IMR-90 (cell line): ENCODE measurements around the gene VPS50. TPM values are rescaled to one million over a fixed set of nuclear protein-coding genes. Genes with fewer than 3 reads are reported as not detected.

Source experiments
- ATAC-seq: fragments of 200-7000 bp; cut with Tn5 transposase; 2 replicates; pipeline ENCODE4 v1.9.1; 2020; ENCODE audit warnings: low read depth, mild to moderate bottlenecking, moderate library complexity
- BruUV-seq: library from RNA; stranded (reverse); fragments of 400-500 nt; replicated peaks from 2 replicates; lab custom pipeline; 2021; lab: Mats Ljungman, UMichigan
- CTCF ChIA-PET: fragments of 300-600 bp; formaldehyde crosslinking; extraction: SDS; loops from one replicate; lab custom pipeline; 2021; ENCODE audit warnings: antibody characterized with exemption; lab: Yijun Ruan, JAX
- POLR2A ChIA-PET: fragments of 300-600 bp; sonication (Branson Sonifier 250); formaldehyde crosslinking; loops from one replicate; lab custom pipeline; 2022; ENCODE audit warnings: antibody characterized with exemption; ENCODE audit not compliant: unreplicated experiment; lab: Charles Lee
- DNase-seq: peaks from one replicate; pipeline ENCODE4 v3.0.0; 2013
- H2AFZ ChIP-seq: replicated peaks from 2 replicates; pipeline ENCODE3; 2013; ENCODE audit warnings: low read length, mild to moderate bottlenecking; ENCODE audit not compliant: poor library complexity
- H2AK5ac ChIP-seq: 2 replicates; pipeline ENCODE4 v1.6.1; 2013; ENCODE audit warnings: low read depth, low read length, inconsistent platforms
- H2AK9ac ChIP-seq: replicated peaks from 2 replicates; pipeline ENCODE3; 2013; ENCODE audit warnings: mild to moderate bottlenecking, low read depth, low read length, moderate library complexity; ENCODE audit not compliant: poor library complexity
- H2BK120ac ChIP-seq: 2 replicates; pipeline ENCODE4 v1.6.1; 2013; ENCODE audit warnings: low read depth, low read length, inconsistent platforms
- H2BK15ac ChIP-seq: 3 replicates; pipeline ENCODE4 v1.6.1; 2013; ENCODE audit warnings: low read depth, low read length, inconsistent platforms
- H2BK20ac ChIP-seq: 2 replicates; pipeline ENCODE4 v1.6.1; 2013; ENCODE audit warnings: low read depth, mild to moderate bottlenecking, inconsistent platforms, low read length, moderate library complexity
- H2BK5ac ChIP-seq: 2 replicates; pipeline ENCODE4 v1.6.1; 2013; ENCODE audit warnings: mild to moderate bottlenecking, low read depth, low read length, inconsistent platforms; ENCODE audit not compliant: poor library complexity, severe bottlenecking
- H3K14ac ChIP-seq: replicated peaks from 2 replicates; pipeline ENCODE4 v1.6.1; 2013; ENCODE audit warnings: low read depth, low read length, inconsistent platforms
- H3K18ac ChIP-seq: 2 replicates; pipeline ENCODE4 v1.6.1; 2013; ENCODE audit warnings: low read depth, low read length, control low read depth
- H3K23ac ChIP-seq: 2 replicates; pipeline ENCODE4 v1.6.1; 2013; ENCODE audit warnings: low read depth, low read length, inconsistent platforms
- H3K27ac ChIP-seq: 2 replicates; pipeline ENCODE4 v1.5.1; 2013; ENCODE audit warnings: mild to moderate bottlenecking, control low read depth, low read length; ENCODE audit not compliant: insufficient read depth
- H3K27me3 ChIP-seq: 2 replicates; pipeline ENCODE4 v1.6.1; 2013; ENCODE audit warnings: low read length; ENCODE audit not compliant: control insufficient read depth, insufficient read depth
- H3K36me3 ChIP-seq: 2 replicates; pipeline ENCODE4 v1.6.1; 2013; ENCODE audit warnings: low read length, mixed read lengths; ENCODE audit not compliant: control insufficient read depth, insufficient read depth
- H3K4ac ChIP-seq: 2 replicates; pipeline ENCODE4 v1.6.1; 2013; ENCODE audit warnings: low read depth, low read length, inconsistent platforms
- H3K4me1 ChIP-seq: 2 replicates; pipeline ENCODE4 v1.6.1; 2013; ENCODE audit warnings: low read length, mixed read lengths; ENCODE audit not compliant: control insufficient read depth, insufficient read depth
- H3K4me2 ChIP-seq: 2 replicates; pipeline ENCODE4 v1.6.1; 2013; ENCODE audit warnings: low read depth, mild to moderate bottlenecking, control low read depth, low read length, moderate library complexity
- H3K4me3 ChIP-seq: 2 replicates; pipeline ENCODE4 v1.5.1; 2013; ENCODE audit warnings: low read depth, mild to moderate bottlenecking, control low read depth, low read length, moderate library complexity; ENCODE audit not compliant: insufficient read depth
- H3K56ac ChIP-seq: 2 replicates; pipeline ENCODE4 v1.6.1; 2013; ENCODE audit warnings: low read length, inconsistent platforms; ENCODE audit not compliant: insufficient read depth; ENCODE audit errors: extremely low read depth
- H3K79me1 ChIP-seq, 2 experiments: 2 replicates each; pipeline ENCODE4 v1.6.1; 2013; ENCODE audit warnings: low read length in 2 of 2, inconsistent platforms in 1 of 2, low read depth in 1 of 2
- H3K9ac ChIP-seq: 2 replicates; pipeline ENCODE4 v1.6.1; 2013; ENCODE audit warnings: low read depth, low read length, control low read depth
- H3K9me1 ChIP-seq: 2 replicates; pipeline ENCODE4 v1.6.1; 2013; ENCODE audit warnings: low read length, inconsistent platforms; ENCODE audit not compliant: insufficient read depth
- H3K9me3 ChIP-seq: 2 replicates; pipeline ENCODE4 v1.6.1; 2013; ENCODE audit warnings: low read length; ENCODE audit not compliant: control insufficient read depth, insufficient read depth
- H4K20me1 ChIP-seq: 2 replicates; pipeline ENCODE4 v1.6.1; 2013; ENCODE audit warnings: low read length, inconsistent platforms; ENCODE audit not compliant: insufficient read depth
- H4K5ac ChIP-seq: 2 replicates; pipeline ENCODE4 v1.6.1; 2013; ENCODE audit warnings: mild to moderate bottlenecking, low read depth, low read length, control low read depth
- H4K8ac ChIP-seq, 2 experiments: 2 replicates each; pipeline ENCODE4 v1.6.1; 2013; ENCODE audit warnings: low read depth in 2 of 2, low read length in 2 of 2, control low read depth in 1 of 2, inconsistent platforms in 1 of 2
- H4K91ac ChIP-seq: 2 replicates; pipeline ENCODE4 v1.6.1; 2013; ENCODE audit warnings: low read depth, low read length, inconsistent platforms; ENCODE audit not compliant: insufficient read depth
- BHLHE40 ChIP-seq: fragments of 150-350 bp; IDR thresholded peaks from 2 replicates; pipeline ENCODE4 v1.6.1; 2016; ENCODE audit warnings: mild to moderate bottlenecking, low read depth, low read length
- CHD1 ChIP-seq: IDR thresholded peaks from 2 replicates; pipeline ENCODE4 v1.6.1; 2012; ENCODE audit warnings: low read depth, low read length, improper control_type of control experiment
- CTCF ChIP-seq: conservative IDR thresholded peaks from 2 replicates; pipeline ENCODE4 v1.5.1; 2012; ENCODE audit warnings: mild to moderate bottlenecking, low read depth, low read length, improper control_type of control experiment
- ELK1 ChIP-seq: fragments of 150-350 bp; IDR thresholded peaks from 2 replicates; pipeline ENCODE4 v1.6.1; 2016; ENCODE audit warnings: low read depth, mild to moderate bottlenecking, low read length, moderate library complexity, borderline replicate concordance
- MXI1 ChIP-seq: IDR thresholded peaks from 2 replicates; pipeline ENCODE4 v1.6.1; 2012; ENCODE audit warnings: low read depth, mild to moderate bottlenecking, low read length, moderate library complexity, borderline replicate concordance
- RAD21 ChIP-seq: IDR thresholded peaks from 2 replicates; pipeline ENCODE4 v1.6.1; 2012; ENCODE audit warnings: low read length, improper control_type of control experiment
- USF2 ChIP-seq: fragments of 150-350 bp; IDR thresholded peaks from 2 replicates; pipeline ENCODE4 v1.6.1; 2017; ENCODE audit warnings: mild to moderate bottlenecking, antibody characterized with exemption, low read length, low read depth
- WGBS, 2 experiments: methylation state at CpG; one replicate each; pipeline versions ENCODE4 v1.1.5 to v1.1.7; 2013; ENCODE audit warnings: missing lambda C conversion rate in 2 of 2; ENCODE audit not compliant: insufficient read length in 1 of 2; ENCODE audit errors: extremely low coverage in 2 of 2; 5-methylcytosine and 5-hydroxymethylcytosine counted together
- dilution Hi-C: fragments of 300-500 bp; cut with HindIII; formaldehyde crosslinking; loops from one replicate; pipeline ENCODE4 v1.14.3; 2018; ENCODE audit warnings: low sequenced_read_pairs; ENCODE audit not compliant: unreplicated experiment
- in situ Hi-C: fragments of 300-500 bp; cut with MboI; formaldehyde crosslinking; loops from 3 replicates; pipeline ENCODE4 v1.14.3; 2019; ENCODE audit warnings: low sequenced_read_pairs, inconsistent platforms, mixed read lengths
- intact Hi-C: fragments of 100-400 bp; cut with micrococcal nuclease; formaldehyde crosslinking; loops from 2 replicates; pipeline ENCODE4 v1.10.0; 2022
- polyA plus RNA-seq, 3 experiments: library from polyadenylated mRNA; depleted of rRNA; stranded (reverse); fragments of >200 nt; gene quantifications; 2 replicates each; pipeline ENCODE4 v1.2.3, GENCODE V29; 2012; ENCODE audit warnings: low replicate concordance in 1 of 3
- total RNA-seq: library from RNA; depleted of rRNA; stranded (reverse); fragments of >200 nt; gene quantifications from 2 replicates; pipeline ENCODE4 v1.2.3, GENCODE V29; 2012

The VPS50 gene
- total and polyA plus RNA-seq, 2 of the 4 experiments (the other 2 are of a cell fraction) = 7.1 to 22.0 TPM

- no CpG with 5 or more reads among the region's 3 CpGs for WGBS, 2 experiments
- no peaks in the 10 kb centered on the region for H3K4me1 ChIP-seq
- H3K14ac ChIP-seq = no peak overlapping the region
- no peak for ATAC-seq
- H3K9me3 ChIP-seq = no peaks in the 10 kb centered on the region
- H2AK9ac ChIP-seq = no peak overlapping the region
- no peak overlapping the region for H2BK15ac ChIP-seq
- dilution Hi-C loops (no loop called here), intact Hi-C loops (loop anchor here (10.0 kb wide), 2 partner anchors 473 to 563 kb away; no protein-coding TSS in a partner anchor), in situ Hi-C loops (loop anchor here (25.0 kb wide), 1 partner anchor 970 kb away; no protein-coding TSS in a partner anchor)
- 0 out of 2 replicates have a peak, but pooled peaks cover 1% of the 10 kb centered on the region for H3K36me3 ChIP-seq
- TF ChIP-seq RAD21 (no peak), ELK1 (no peak), CTCF (no peak), CHD1 (no peak), MXI1 (no peak), USF2 (no peak), BHLHE40 (no peak)
- no peak overlapping the region for H2AFZ ChIP-seq
- no peak overlapping the region for H3K27ac ChIP-seq
- BruUV-seq = no TSS peak
- H3K56ac ChIP-seq = no peak overlapping the region
- H3K4me2 ChIP-seq = no peak overlapping the region
- no peak overlapping the region for H2BK20ac ChIP-seq
- no peak overlapping the region for H3K23ac ChIP-seq
- H3K18ac ChIP-seq = no peak overlapping the region
- DNase-seq = no peak
- CTCF ChIA-PET = interaction anchor here (1.5 kb wide), 2 partner anchors 9 to 132 kb away, joined by 3 to 4 read pairs; partner anchors contain the start of gene VPS50
- H3K9me1 ChIP-seq = no peaks in the 10 kb centered on the region
- no peak overlapping the region for H4K91ac ChIP-seq
- H4K8ac ChIP-seq = no peak overlapping the region
- H2BK120ac ChIP-seq = no peak overlapping the region
- no peak overlapping the region for H2BK5ac ChIP-seq
- H3K27me3 ChIP-seq = no peaks in the 10 kb centered on the region
- no peaks in the 10 kb centered on the region; a peak in 1 of 4 replicates for H3K79me1 ChIP-seq
- POLR2A ChIA-PET = no interaction called here
- no peak overlapping the region for H3K9ac ChIP-seq
- H4K5ac ChIP-seq = no peak overlapping the region
- H3K4me3 ChIP-seq = no peak overlapping the region
- no peak overlapping the region for H2AK5ac ChIP-seq
- no peak overlapping the region for H3K4ac ChIP-seq
- H4K20me1 ChIP-seq = no peaks in the 10 kb centered on the region
Measured at GRCh38 chr7:93242106-93242505, 9.9 kb downstream of the VPS50 start.
